Measurements from ENCODE around the gene PPP1R1A. TPM values are rescaled to one million over a fixed set of nuclear protein-coding genes. Genes with fewer than 3 reads are reported as not detected.

The PPP1R1A gene
- total and polyA plus RNA-seq, 10 donors = 0.09 to 2.1 (median 0.41) TPM; not detected in 6

DNA sequence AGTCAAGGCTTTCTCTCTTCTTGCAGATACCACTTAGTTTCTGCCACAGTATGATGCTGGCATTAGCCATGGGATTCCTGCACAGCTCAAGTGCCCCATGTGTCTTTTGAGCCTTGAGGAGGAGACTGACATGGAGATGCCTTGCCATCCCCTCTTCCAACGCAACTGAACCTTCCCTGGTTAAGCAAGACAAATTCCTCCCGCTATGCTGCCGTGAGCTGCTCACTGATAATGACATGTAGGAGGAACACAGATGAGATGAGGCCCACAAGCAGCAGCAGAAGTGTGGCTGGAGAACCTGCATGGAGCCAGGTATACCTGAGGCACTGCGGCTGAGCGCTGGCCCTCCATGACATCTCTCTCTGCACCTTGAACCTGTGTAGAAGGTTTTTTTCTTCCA, 15.4 kb upstream of the PPP1R1A start:
- 81 to 92% (median 86%) methylated on average over 5 of the region's 5 CpGs for WGBS, 5 donors
- Histone ChIP-seq H3K27ac (no peak overlapping the region), H3K27me3 (replicated peaks in 1 of 7) (peaks cover 0 to 10% (median 0%) of the 10 kb centered on the region in 7 donors), H3K4me3 (no peak overlapping the region), H3K4me1 (peaks cover 0 to 4% (median 0%) of the 10 kb centered on the region in 6 donors), H3K9me3 (no peaks in the 10 kb centered on the region), H3K36me3 (no peaks in the 10 kb centered on the region)
- peak; percentile 35 for DNase-seq
- TF ChIP-seq, protein P1, sequence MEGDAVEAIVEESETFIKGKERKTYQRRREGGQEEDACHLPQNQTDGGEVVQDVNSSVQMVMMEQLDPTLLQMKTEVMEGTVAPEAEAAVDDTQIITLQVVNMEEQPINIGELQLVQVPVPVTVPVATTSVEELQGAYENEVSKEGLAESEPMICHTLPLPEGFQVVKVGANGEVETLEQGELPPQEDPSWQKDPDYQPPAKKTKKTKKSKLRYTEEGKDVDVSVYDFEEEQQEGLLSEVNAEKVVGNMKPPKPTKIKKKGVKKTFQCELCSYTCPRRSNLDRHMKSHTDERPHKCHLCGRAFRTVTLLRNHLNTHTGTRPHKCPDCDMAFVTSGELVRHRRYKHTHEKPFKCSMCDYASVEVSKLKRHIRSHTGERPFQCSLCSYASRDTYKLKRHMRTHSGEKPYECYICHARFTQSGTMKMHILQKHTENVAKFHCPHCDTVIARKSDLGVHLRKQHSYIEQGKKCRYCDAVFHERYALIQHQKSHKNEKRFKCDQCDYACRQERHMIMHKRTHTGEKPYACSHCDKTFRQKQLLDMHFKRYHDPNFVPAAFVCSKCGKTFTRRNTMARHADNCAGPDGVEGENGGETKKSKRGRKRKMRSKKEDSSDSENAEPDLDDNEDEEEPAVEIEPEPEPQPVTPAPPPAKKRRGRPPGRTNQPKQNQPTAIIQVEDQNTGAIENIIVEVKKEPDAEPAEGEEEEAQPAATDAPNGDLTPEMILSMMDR (IDR thresholded peaks at IDR 0.05 in 8 of 11, conservative IDR thresholded peaks at IDR 0.05 in 3 of 11) = no peak
- TF ChIP-seq POLR2A (IDR thresholded peaks at IDR 0.05) (no peak), POLR2AphosphoS5 (IDR thresholded peaks at IDR 0.05) (no peak)
- intact Hi-C loops (cut with DNase I; ENCODE audit: low total_unique reads) = no loop called here

DNA sequence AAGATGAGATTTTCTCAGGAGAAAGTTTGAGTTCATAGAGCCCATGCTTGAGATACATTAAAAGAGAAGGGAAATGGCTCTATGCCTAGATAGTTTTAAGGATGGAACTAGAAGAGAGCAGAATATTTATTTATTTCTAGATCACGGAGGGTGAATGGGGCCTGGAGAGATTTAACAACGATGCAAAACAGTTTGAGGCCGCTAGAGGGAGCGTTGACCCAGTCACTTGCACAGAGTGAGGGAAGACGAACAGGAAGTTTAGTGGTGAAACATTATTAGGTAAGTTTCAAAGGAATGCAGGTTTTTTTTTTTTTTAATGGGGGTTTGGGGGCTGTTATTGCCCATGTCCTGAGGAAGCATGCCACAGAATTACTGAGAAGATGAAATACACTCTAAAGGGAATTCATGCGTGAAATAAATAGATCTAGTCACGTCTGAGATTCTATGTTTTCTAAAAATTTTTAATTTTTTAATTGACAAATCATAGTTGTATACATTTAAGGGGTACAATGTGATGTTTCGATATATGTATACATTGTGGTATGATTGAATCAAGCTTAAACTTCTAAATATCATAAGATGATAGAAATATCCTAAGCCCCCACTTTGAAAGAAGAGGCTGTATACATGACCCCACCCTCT, 14.8 kb upstream of the PPP1R1A start:
- Histone ChIP-seq H3K4me1 (peaks cover 0 to 4% (median 0%) of the 10 kb centered on the region in 6 donors), H3K36me3 (no peaks in the 10 kb centered on the region), H3K4me3 (no peak overlapping the region), H3K27me3 (replicated peaks in 1 of 7) (peaks cover 0 to 7% (median 0%) of the 10 kb centered on the region in 7 donors), H3K27ac (no peak overlapping the region), H3K9me3 (no peaks in the 10 kb centered on the region)
- peak; percentile 79 for DNase-seq
- intact Hi-C loops (cut with DNase I; ENCODE audit: low total_unique reads) = no loop called here
- 17 to 24% (median 21%) methylated on average over 8 of the region's 8 CpGs for WGBS, 5 donors
- TF ChIP-seq POLR2A (IDR thresholded peaks at IDR 0.05) = no peak
- TF ChIP-seq, protein P1 (IDR thresholded peaks at IDR 0.05 in 8 of 11, conservative IDR thresholded peaks at IDR 0.05 in 3 of 11) = peak; percentile 51 to 80 (median 68)

DNA sequence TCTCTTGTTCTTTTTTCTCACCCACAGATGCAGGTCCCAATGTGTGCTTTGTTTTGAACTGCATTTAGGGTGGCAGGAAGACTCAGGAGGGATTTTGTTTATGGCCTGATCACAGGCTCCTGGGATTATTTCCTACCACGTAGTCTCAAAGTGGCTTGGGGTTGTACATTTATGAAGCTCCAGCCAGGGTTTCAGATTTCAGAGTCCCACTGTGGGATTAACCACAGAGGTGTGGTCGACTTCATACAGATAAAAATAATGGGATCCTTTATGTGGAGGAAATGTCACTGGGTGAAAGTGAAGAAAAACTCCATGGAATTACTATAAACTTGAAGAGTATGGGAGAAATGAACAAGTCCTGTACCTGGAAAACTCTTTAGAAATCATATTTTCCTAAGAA, 14.2 kb upstream of the PPP1R1A start:
- Histone ChIP-seq H3K36me3 (no peaks in the 10 kb centered on the region), H3K27ac (no peak overlapping the region), H3K27me3 (replicated peaks in 1 of 7) (peaks cover 0 to 1% (median 0%) of the 10 kb centered on the region in 7 donors), H3K9me3 (no peaks in the 10 kb centered on the region), H3K4me1 (peaks cover 0 to 4% (median 0%) of the 10 kb centered on the region in 6 donors), H3K4me3 (no peak overlapping the region)
- 48 to 60% (median 55%) methylated on average over 2 of the region's 2 CpGs for WGBS, 5 donors
- intact Hi-C loops (cut with DNase I; ENCODE audit: low total_unique reads) = no loop called here
- TF ChIP-seq, protein P1 (IDR thresholded peaks at IDR 0.05 in 8 of 11, conservative IDR thresholded peaks at IDR 0.05 in 3 of 11) = no peak
- TF ChIP-seq POLR2AphosphoS5 (IDR thresholded peaks at IDR 0.05) (no peak), POLR2A (IDR thresholded peaks at IDR 0.05) (no peak)
- DNase-seq = no peak

DNA sequence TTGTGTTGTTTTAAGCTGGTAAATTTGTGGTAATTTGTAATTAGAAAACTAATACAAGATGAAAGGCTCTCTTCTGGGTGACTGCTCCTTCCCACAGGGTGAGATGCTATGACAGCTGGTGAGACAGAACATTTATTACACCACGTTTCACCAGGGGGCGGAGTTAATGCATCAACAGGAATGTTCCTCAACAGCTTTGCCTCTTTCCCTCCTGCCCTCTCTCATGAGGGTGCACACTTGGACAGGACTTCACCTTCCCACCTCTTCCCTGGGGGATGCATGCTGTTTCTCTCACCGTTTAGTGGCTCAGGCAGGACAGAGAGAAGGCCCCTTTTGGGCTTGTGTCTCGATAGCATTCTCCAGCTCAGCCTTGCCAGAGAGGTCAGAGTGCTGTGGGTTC, 13.4 kb upstream of the PPP1R1A start:
- WGBS, 5 donors = 47 to 66% (median 57%) methylated on average over 4 of the region's 4 CpGs
- H3K27me3 ChIP-seq (replicated peaks in 1 of 7) = peaks cover 0 to 4% (median 0%) of the 10 kb centered on the region in 7 donors
- no peak for DNase-seq
- TF ChIP-seq, protein P1 (IDR thresholded peaks at IDR 0.05 in 8 of 11, conservative IDR thresholded peaks at IDR 0.05 in 3 of 11) = no peak
- TF ChIP-seq POLR2A (IDR thresholded peaks at IDR 0.05) (no peak), POLR2AphosphoS5 (IDR thresholded peaks at IDR 0.05) (no peak)
- peaks cover 0 to 4% (median 0%) of the 10 kb centered on the region in 6 donors for H3K4me1 ChIP-seq
- no peak overlapping the region for H3K27ac ChIP-seq
- intact Hi-C loops (cut with DNase I; ENCODE audit: low total_unique reads) = no loop called here
- H3K4me3 ChIP-seq = no peak overlapping the region
- H3K9me3 ChIP-seq = no peaks in the 10 kb centered on the region
- H3K36me3 ChIP-seq = no peaks in the 10 kb centered on the region
